Activated T-cell treated with anti-CD3 and anti-CD28 coated beads, Interleukin-2, amount 50 U/mL, for 24 hours (primary cell): ENCODE data around the gene CST6.

Experiments used
- DNase-seq: peaks from one replicate; pipeline ENCODE4 v3.0.0-alpha.2; 2020
- H3K27ac Mint-ChIP-seq: 2 replicates; pipeline ENCODE4 v1.8.0; 2020; ENCODE audit warnings: mild to moderate bottlenecking, mixed read lengths
- H3K27me3 Mint-ChIP-seq: 2 replicates; pipeline ENCODE4 v1.8.0; 2020; ENCODE audit warnings: mixed read lengths
- H3K36me3 Mint-ChIP-seq: 2 replicates; pipeline ENCODE4 v1.8.0; 2020; ENCODE audit warnings: low read depth, mixed read lengths
- H3K4me1 Mint-ChIP-seq: 2 replicates; pipeline ENCODE4 v1.8.0; 2020; ENCODE audit warnings: low read depth, mixed read lengths
- H3K4me3 Mint-ChIP-seq: 2 replicates; pipeline ENCODE4 v1.8.0; 2020; ENCODE audit warnings: mild to moderate bottlenecking, moderate library complexity, mixed read lengths
- H3K9me3 Mint-ChIP-seq: 2 replicates; pipeline ENCODE4 v1.8.0; 2020; ENCODE audit warnings: mixed read lengths

CST6 gene

GRCh38 chr11:66059966-66060680 lies 48.3 kb downstream of the CST6 start:
- Mint-ChIP-seq H3K36me3 (peaks cover 98% of the 10 kb centered on the region), H3K4me3 (no peak overlapping the region), H3K4me1 (peaks cover 59% of the 10 kb centered on the region), H3K27ac (peak overlapping the region; percentile 88), H3K27me3 (no peaks in the 10 kb centered on the region), H3K9me3 (no peaks in the 10 kb centered on the region)
- DNase-seq = no peak

- Mint-ChIP-seq H3K27ac (peak overlapping the region; percentile 88), H3K9me3 (no peaks in the 10 kb centered on the region), H3K27me3 (no peaks in the 10 kb centered on the region), H3K4me1 (peaks cover 60% of the 10 kb centered on the region), H3K4me3 (peak overlapping the region; percentile 2), H3K36me3 (peaks cover 97% of the 10 kb centered on the region)
- no peak for DNase-seq
These were observed 49.5 kb downstream of the CST6 start for GRCh38 chr11:66061268-66061667.

- peaks cover 72% of the 10 kb centered on the region for H3K4me1 Mint-ChIP-seq
These were observed 50.6 kb downstream of the CST6 start for GRCh38 chr11:66062408-66062807.

More at GRCh38 chr11:66062408-66062807, 50.6 kb downstream of the CST6 start:
- Mint-ChIP-seq H3K27ac (peak overlapping the region; percentile 87), H3K4me3 (no peak overlapping the region), H3K9me3 (no peaks in the 10 kb centered on the region), H3K27me3 (no peaks in the 10 kb centered on the region), H3K36me3 (peaks cover 97% of the 10 kb centered on the region)
- DNase-seq = no peak
